Measurements from ENCODE around the gene PTP4A2.

GRCh38 chr1:31980835-31981455, 42.8 kb upstream of the PTP4A2 start:
- no peak for TF ChIP-seq GATA3 (IDR thresholded peaks at IDR 0.05; ENCODE audit: low read depth, low read length)
- no peak for TF ChIP-seq GATA2 (IDR thresholded peaks at IDR 0.05; ENCODE audit: low read depth, low read length)
